ENCODE measurements around the gene GPBAR1.
A peak's percentile ranks its signal among the peaks of the same experiment; 100 is the strongest.
"Not testable (repeated sequence)": the region's sequence is repeated elsewhere in the genome, so short reads cannot be mapped to it uniquely, and the experiment has no call there.

GPBAR1 gene

DNA sequence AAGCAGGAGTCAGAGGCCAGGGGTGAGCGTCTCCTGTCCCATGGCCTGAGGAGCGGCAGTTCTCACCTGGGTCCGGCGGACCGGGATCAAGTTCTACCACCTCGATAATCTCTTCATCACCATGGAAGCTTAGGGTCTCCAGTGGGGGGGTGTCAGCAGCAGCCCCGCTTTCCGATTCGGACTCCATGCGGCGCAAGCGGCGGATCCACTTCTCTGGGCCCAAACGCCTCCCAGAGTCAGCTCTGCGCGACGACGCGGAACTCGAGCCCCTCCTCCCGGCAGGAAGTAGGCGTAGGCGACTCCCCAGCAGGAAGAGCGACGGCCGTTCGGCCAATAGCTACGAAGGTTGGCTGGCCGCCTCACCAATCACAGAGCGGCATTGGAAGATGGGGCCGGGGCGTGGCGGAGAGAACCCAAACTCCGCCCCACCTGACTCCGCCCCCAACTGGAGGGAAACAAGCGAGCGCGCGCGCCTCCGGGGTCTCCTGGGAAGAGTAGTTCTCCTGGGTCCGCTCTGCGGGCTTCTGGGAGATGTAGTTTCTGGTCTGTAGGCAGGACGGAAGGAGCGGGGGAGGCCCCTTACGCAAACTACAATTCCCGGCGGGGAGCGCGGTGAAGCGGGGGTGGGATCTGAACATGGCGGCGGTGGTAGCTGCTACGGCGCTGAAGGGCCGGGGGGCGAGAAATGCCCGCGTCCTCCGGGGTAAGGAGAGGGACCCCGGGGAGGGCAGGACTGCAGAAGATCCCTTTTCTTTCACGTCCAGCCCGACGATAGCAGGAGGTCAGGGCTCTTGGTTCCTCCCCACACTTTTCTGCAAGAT lies 9.3 kb downstream of the GPBAR1 start, which contains the start of the genes AAMP and PNKD:
AAMP (minus strand) TSS at position 238 of the 821 bp plus-strand sequence; CDS start at position 187, 51 bp downstream.
PNKD (plus strand) TSS at position 620 of the 821 bp plus-strand sequence; CDS start at position 637, 17 bp downstream.
- DNase-seq = peak; percentile 93 to 100 (median 99)

- DNase-seq = peak in 1 of 14 donors; percentile 58
Observed at GRCh38 chr2:218270721-218271486, 10.1 kb downstream of the GPBAR1 start.

DNA sequence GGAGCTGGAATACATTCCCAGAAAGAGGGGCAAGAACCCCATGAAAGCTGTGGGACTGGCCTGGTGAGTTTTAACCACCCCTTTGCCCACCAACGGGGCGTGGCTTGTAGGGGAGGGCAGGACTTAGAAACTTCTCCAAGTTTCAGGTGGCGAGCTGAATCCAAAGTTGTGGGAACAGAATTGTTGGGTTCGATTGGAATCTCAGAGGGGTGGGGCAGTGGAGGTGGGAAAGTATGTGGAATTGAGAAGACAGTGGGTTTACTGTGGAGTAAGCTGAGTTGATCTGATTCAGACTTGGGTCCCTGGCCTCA lies 10.6 kb downstream of the GPBAR1 start:
- no peak for DNase-seq

DNA sequence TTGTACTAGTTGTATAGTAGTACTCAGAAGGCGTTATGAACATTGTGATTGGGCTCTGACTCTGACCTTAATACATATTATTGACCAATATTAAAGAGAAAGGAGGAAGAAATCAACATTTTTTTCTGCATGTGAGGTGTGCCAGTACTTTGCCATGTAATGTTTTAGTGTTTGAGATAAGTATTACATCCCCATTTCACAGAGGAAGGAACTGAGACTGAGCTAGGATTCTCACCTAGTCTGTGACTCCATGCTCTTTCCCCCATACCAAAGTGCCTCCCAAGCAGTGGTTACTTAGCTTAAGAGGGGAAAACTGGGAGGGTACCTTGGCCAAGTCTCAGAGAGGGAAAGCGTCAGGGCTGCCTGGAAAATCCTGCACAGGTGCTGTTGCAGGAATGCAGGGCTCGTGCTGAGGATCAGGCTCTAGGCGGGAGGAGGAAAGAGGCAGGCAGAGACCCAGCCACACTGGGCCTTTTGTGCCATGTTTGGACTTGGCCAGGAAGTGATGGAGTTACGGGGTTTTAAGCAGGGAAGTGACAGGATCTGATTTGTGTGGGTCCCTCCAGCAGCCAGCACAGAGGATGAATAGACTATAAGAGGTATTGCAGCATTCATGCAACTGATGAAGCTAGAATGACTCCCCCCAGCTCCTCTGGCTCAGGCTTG lies 11.2 kb downstream of the GPBAR1 start:
- no peak for DNase-seq

GRCh38 chr2:218272531-218273212 lies 11.9 kb downstream of the GPBAR1 start:
- DNase-seq = peak in 12 of 14 donors; percentile 60 to 79 (median 73)

DNA sequence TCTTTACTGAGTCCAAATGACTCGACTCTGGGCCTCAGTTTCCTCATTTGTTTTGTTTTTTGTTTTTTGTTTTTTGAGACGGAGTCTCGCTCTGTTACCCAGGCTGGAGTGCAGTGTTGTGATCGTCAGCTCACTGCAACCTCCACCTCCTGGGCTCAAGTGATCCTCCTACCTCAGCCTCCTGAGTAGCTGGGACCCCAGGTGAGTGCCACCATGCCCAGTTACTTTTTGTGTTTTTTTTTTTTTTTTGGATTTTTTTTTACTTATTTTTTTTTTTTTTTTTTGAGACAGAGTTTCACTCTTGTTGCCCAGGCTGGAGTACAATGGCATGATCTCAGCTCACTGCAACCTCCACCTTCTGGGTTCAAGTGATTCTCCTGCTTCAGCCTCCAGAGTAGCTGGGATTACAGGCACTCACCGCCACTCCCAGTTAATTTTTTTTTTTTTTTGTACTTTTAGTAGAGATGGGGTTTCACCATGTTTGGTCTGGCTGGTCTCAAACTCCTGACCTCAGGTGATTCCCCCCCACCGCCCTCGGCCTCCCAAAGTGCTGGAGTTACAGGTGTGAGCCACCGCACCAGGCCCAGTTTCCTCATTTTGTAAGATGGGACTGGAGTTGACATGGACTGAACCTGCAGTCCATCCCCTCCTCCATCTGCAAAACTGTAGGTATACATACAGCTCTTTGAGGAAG lies 12.5 kb downstream of the GPBAR1 start:
- not testable (repeated sequence) for DNase-seq

DNA sequence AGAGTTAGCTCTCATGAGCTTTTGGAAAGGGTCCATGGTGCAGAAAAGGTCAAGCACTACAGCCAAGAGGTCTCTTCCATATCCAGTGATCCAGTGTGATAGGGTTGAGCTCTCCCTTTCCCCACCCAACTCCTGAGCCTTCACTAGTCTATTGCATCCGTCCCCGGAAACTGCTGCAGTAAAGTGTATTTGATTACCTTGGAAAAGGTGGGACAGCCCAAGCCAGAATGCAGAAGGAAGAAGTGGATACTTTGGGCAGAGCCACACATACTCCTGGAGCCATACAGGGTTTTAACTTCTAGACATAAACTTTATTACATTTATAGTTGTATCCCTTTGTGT lies 13.1 kb downstream of the GPBAR1 start:
- no peak for DNase-seq

DNA sequence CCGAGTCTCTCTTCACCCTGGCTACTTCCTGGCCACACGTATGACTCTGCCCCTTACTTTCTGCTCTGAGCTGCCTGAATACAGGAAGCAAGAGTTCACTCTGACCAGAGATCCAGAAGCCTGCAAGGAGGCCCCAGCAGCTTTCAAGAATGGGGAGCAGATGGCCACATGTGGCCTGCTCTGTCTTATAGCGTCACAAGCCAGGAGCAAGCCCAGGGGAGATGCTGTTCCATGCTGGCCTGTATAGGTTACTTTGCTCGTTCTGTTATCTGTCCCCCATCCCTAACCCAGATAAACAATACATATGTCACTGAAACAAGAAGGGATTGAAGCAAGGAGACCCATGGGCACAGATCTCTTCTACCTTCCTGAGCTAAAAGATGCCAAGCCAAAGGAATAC lies 13.8 kb downstream of the GPBAR1 start:
- DNase-seq = no peak

DNA sequence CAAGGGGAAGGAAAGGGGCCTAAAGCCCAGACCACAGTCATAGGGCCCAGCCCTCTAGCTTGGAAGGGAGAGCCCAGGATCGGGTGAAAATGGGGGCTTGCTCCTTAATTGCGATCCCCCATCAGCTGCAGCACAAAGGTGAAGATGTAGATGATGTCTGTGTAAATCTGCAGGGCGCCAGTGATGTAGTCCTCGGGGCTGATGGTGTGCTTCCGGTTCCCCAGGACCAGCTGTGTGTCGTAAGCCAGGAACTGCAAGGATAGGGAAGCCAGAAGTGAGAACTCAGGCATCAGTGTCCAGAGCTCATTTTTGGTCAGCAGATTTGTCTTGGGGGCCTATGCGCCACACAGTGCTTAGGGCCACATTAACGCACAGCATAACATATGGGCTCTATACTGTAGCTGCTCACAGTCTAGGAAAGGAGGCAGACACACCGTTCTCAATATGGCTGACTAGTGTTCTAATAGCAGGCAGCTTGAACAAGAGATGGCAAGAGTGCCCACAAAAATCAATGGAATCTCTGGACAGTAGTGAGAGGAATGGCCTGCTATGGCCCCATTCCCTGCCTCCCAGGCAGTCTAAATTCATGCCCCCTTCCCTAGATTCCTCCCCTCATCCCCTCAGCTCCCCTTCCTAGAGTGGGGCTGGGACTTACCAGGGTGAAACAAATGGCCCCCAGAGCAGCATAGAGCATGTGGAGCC lies 14.7 kb downstream of the GPBAR1 start:
- no peak for DNase-seq

- no peak for DNase-seq
Observed at GRCh38 chr2:218276986-218277755, 16.4 kb downstream of the GPBAR1 start.

GRCh38 chr2:218277921-218278320 lies 17.1 kb downstream of the GPBAR1 start:
- no peak for DNase-seq

GRCh38 chr2:218278531-218279360 lies 17.9 kb downstream of the GPBAR1 start:
- no peak for DNase-seq

DNA sequence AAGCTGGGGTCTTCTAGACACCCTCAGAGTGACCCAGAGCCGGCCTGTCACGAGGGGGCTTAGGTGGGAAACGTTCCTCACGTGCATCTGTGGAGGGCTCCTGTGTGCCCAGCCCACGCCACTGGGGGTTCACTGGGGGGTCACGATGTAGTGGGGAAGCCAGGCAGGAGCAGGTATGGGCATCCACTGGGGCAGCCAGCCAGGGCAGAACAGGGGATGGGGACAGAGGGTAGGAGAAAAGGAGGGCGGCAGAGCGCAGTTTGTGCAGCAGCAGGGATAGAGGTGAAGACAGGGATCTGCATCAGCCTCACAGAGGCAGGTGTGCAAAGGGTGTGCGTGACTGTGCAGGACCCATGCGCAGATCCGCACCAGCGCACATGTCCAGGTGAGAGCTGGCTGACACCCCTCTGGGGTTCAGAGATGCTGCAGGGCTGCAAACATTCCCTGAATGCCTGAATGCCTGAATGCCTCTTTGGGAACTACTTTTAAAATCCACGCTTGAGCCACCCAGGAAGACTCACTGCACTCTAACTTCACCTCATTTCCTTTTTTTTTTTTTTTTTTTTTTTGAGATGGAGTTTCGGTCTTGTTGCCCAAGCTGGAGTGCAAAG lies 19.6 kb downstream of the GPBAR1 start:
- no peak for DNase-seq

GRCh38 chr2:218281449-218281848 lies 20.6 kb downstream of the GPBAR1 start:
- peak in 2 of 14 donors; percentile 26 to 36 for DNase-seq

- DNase-seq = peak in 12 of 14 donors; percentile 18 to 78 (median 50)
Observed at GRCh38 chr2:218282173-218282991, 21.6 kb downstream of the GPBAR1 start.

- DNase-seq = peak in 2 of 14 donors; percentile 36 to 37
Observed at GRCh38 chr2:218284106-218284811, 23.4 kb downstream of the GPBAR1 start.

GRCh38 chr2:218285604-218286003 lies 24.8 kb downstream of the GPBAR1 start:
- DNase-seq = peak in 11 of 14 donors; percentile 26 to 76 (median 48)

Data from C1 segment of cervical spinal cord (tissue), 14 donors.